GM12875 (cell line): ENCODE measurements around the gene SSRP1.
A peak's percentile ranks its signal among the peaks of the same experiment; 100 is the strongest.

Experiments
- H3K4me3 ChIP-seq: one replicate; pipeline ENCODE4 v1.5.1; 2011; ENCODE audit warnings: low read depth, low read length, control low read depth
- CTCF ChIP-seq: IDR thresholded peaks from 2 replicates; pipeline ENCODE4 v1.5.1; 2011; ENCODE audit warnings: low read depth, mild to moderate bottlenecking, control low read depth, inconsistent platforms, low read length, moderate library complexity, borderline replicate concordance; ENCODE audit not compliant: insufficient read depth

SSRP1 gene

GRCh38 chr11:57324886-57325734 is 10.6 kb downstream of the SSRP1 start, which contains the start of gene TNKS1BP1:
TSS of gene TNKS1BP1 (minus strand) at chr11:57324952. CDS start at chr11:57321885, 3,067 bp downstream.
- peak within 1 kb of the TSS; percentile 45 for H3K4me3 ChIP-seq
- TF ChIP-seq CTCF: no peak

DNA sequence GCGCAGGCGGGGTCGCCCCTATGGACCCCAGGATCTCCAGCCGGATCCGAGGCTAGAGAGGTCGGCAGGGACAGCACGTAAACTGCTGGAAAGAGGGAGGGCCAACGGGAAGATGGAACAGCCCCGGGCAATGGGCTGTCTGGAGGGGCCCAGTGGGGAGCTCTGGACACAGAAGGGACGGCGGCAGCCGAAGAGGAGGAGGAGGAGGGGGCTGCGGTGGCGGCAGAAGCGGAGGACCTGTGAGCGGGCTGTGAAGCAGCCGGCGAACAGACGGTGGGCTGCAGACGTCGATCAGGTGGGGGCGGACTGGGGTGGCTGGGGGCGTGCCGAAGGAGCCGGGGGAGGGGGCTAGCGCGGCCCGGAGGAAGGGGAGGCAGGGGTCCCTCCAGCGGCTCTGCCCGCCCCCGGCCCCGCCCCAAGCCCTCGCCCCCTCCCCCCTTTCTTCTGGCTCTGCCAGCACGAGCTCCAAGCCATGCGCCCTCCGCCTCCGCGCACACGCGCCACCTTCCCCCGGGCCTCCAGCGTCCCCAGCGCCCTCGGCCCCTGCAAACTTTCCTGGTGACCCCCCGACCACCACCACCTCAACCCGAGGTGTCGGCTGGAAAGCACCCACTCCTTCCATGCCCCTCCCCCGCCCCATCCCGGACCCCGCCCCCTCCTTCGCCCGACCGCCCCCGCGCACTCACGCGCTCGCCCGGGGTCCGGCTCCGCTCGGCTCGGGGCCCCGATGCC is 11.4 kb downstream of the SSRP1 start:
- H3K4me3 ChIP-seq: peak overlapping the region; percentile 45
- no peak for TF ChIP-seq CTCF

- no peak overlapping the region for H3K4me3 ChIP-seq
- no peak for TF ChIP-seq CTCF
Observed at GRCh38 chr11:57323855-57324153, 11.9 kb downstream of the SSRP1 start.

DNA sequence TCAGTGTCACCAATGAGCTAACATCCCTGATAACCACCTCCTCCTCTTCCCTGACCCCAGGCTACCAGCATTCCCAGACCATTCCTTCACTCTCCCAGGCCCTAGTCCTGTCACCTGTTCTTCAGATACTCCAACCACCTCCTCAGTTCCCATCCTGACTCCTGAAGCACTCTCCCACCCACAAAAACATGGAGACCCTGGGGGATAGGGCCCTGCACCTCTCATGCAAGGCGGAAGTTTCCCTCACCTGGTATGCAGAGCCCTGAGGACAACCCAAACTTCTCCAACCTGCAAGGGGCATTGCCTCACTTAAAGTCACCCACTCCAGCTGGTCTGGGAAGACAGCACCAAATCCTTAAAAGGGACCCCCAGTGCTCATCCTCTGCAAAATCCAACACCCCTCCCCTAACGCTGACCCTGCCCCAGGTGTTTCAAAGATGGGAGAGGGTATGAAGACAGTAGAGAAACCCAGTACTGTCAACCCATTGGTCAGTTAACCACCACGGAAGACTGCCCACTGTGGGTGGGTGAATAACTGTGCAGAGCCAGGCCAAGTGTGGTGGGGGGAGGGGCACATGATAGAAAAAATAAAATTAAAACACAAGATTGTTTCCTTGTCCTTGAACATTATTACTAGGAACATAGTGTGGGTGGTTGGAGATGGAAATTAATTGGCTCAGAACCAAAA is 12.4 kb downstream of the SSRP1 start:
- no peak for TF ChIP-seq CTCF
- no peak overlapping the region for H3K4me3 ChIP-seq

DNA sequence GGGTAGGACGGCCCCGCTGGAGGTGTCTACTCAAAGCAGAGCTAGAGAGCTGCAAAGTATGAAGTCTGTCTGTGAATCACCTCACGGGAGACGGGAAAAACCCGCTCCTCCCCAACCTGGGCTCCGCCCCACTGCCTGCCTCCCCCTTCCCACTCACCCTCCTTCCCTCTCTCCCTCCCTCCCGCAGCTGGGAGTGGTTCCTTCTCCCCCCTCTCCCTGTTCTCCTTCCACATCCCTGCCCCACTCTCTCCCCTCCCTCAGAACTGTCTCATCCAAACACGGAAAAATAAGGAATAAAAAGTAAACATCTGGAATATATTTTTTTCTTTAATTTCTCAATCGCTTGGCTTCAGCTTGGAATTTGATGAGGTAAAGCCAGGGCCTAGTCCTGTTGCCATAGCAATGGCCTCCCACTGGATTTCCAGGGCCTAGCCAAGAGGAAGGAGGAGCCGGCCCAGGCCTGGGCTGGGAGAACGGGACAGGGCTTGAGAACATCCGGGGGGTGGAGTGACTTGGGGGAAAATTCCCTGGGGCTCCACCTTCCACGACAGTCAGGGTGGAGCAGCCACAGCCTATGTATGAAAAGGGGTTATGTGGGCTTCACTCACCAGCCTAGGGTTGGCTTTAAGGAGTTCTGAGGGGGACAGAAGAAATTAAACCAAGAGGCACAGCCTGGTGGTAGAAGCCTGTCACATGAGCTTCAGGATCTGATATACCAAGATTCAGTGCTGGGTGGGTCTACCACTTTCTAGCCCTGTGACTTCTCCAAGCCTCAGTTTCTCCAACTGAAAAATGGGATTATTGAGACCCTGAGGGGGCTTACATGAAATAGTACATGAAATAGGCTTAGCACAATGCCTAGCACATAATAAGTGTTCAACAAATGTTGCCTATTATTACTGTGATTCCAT is 13.2 kb downstream of the SSRP1 start:
- no peak overlapping the region for H3K4me3 ChIP-seq
- TF ChIP-seq CTCF: no peak

DNA sequence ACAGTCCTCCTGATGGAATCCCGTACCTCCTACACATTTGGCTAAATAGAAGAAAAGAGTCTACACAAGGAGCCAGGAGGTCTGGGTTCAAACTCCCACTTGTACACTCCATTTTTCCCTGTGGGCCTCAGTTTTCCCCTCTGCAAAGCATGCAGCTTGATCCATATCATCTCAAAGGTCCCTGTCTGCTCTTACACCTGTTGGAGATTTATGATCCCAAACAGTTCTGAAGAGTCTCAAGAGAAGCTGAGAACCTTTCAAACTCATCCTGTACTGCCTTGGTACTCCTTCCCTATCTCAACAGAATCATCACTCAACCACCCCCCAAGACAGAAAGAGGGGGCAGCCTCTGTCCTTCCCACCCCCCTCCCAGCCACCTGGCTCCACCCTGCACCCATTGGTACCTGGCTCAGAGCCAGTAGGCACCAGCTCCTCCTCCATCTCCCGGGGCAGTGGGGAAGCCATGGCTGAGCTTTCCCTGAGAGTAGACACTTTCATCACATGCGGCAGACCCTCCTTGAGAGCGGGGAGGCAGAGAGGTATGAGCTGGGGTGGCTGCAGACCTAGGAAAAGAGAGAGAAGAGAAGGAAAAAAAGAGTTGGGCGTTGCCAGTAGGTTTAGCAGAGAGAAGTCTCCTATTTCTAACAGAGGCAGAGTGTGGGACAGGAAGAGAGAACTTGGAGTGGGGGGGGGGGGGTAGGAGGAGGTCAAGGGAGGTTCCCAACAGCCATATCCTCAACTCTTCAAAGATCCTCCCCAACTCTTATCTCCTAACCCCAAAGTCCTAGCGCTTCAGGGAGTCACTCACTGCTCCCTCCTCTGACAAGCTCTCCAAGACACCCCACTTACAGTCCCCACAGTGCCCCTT is 14.1 kb downstream of the SSRP1 start:
- TF ChIP-seq CTCF: no peak
- no peak overlapping the region for H3K4me3 ChIP-seq
